Hepatocyte (in vitro differentiated cells): ENCODE results near the gene EXOC3L4. TPM values are rescaled to one million over a fixed set of nuclear protein-coding genes. Genes with fewer than 3 reads are reported as not detected.

Experiments used
- DNase-seq: peaks from one replicate; pipeline ENCODE4 v3.0.0-alpha.2; 2016; ENCODE audit warnings: low spot score
- H2AFZ ChIP-seq: fragments of 200-600 bp; sonication (generic); 2 replicates; pipeline ENCODE4 v1.6.0; 2016; ENCODE audit warnings: antibody characterized with exemption, mild to moderate bottlenecking
- H3K27ac ChIP-seq: fragments of 200-600 bp; sonication (generic); 2 replicates; pipeline ENCODE4 v1.5.1; 2016; ENCODE audit warnings: mild to moderate bottlenecking
- H3K27me3 ChIP-seq: fragments of 200-600 bp; sonication (generic); 2 replicates; pipeline ENCODE4 v1.6.1; 2016
- H3K36me3 ChIP-seq: fragments of 200-600 bp; sonication (generic); replicated peaks from 2 replicates; pipeline ENCODE4 v1.5.1; 2016; ENCODE audit warnings: low read depth; ENCODE audit not compliant: insufficient read depth
- H3K4me1 ChIP-seq: fragments of 200-600 bp; sonication (generic); 2 replicates; pipeline ENCODE4 v1.5.1; 2016; ENCODE audit warnings: mild to moderate bottlenecking, moderate library complexity; ENCODE audit not compliant: insufficient read depth
- H3K4me2 ChIP-seq: fragments of 200-600 bp; sonication (generic); 2 replicates; pipeline ENCODE4 v1.6.0; 2016
- H3K4me3 ChIP-seq: fragments of 200-600 bp; sonication (generic); 2 replicates; pipeline ENCODE4 v1.5.1; 2016; ENCODE audit warnings: mild to moderate bottlenecking
- H3K79me2 ChIP-seq: fragments of 200-600 bp; sonication (generic); 2 replicates; pipeline ENCODE4 v1.6.0; 2017; ENCODE audit warnings: mild to moderate bottlenecking
- H3K9me2 ChIP-seq: fragments of 200-600 bp; sonication (generic); replicated peaks from 2 replicates; pipeline ENCODE4 v1.6.0; 2017; ENCODE audit warnings: mild to moderate bottlenecking; ENCODE audit not compliant: insufficient read depth
- H3K9me3 ChIP-seq: fragments of 200-600 bp; sonication (generic); 2 replicates; pipeline ENCODE4 v1.5.1; 2016; ENCODE audit warnings: low read depth, mild to moderate bottlenecking
- H4K20me1 ChIP-seq: fragments of 200-600 bp; sonication (generic); 2 replicates; pipeline ENCODE4 v1.6.0; 2016; ENCODE audit warnings: mild to moderate bottlenecking; ENCODE audit not compliant: insufficient read depth, poor library complexity, severe bottlenecking
- EZH2 ChIP-seq: fragments of 200-600 bp; sonication (generic); IDR thresholded peaks from 2 replicates; pipeline ENCODE4 v1.6.1; 2016; ENCODE audit warnings: antibody characterized with exemption, mild to moderate bottlenecking, borderline replicate concordance
- EZH2phosphoT487 ChIP-seq: fragments of 200-600 bp; sonication (generic); IDR thresholded peaks from one replicate; pipeline ENCODE4 v1.6.1; 2018; ENCODE audit warnings: antibody characterized with exemption, mild to moderate bottlenecking, low read depth, moderate library complexity; ENCODE audit not compliant: unreplicated experiment, severe bottlenecking
- WGBS: methylation state at CpG from one replicate; pipeline ENCODE4 v1.1.6; 2016; ENCODE audit warnings: low lambda C conversion rate; ENCODE audit errors: missing lambda C conversion rate; 5-methylcytosine and 5-hydroxymethylcytosine counted together
- polyA plus RNA-seq: library from polyadenylated mRNA; unstranded; fragments of >200 nt; fragmentation: Nextera tagmentation; extraction: Ambion mirVana; gene quantifications from 2 replicates; pipeline ENCODE4 v1.2.1, GENCODE V29; 2016
- total RNA-seq: library from RNA; depleted of rRNA; stranded (reverse); fragments of >200 nt; gene quantifications from 2 replicates; pipeline ENCODE4 v1.2.3, GENCODE V29; 2014
- TF ChIP-seq, protein P1 (sequence below): fragments of 200-600 bp; sonication (generic); IDR thresholded peaks from 2 replicates; pipeline ENCODE4 v1.5.1; 2016; ENCODE audit warnings: antibody characterized with exemption, mild to moderate bottlenecking; ENCODE audit not compliant: poor library complexity

Gene EXOC3L4
- total and polyA plus RNA-seq, 2 experiments from 2014 or later: 35.3 to 40.3 TPM

DNA sequence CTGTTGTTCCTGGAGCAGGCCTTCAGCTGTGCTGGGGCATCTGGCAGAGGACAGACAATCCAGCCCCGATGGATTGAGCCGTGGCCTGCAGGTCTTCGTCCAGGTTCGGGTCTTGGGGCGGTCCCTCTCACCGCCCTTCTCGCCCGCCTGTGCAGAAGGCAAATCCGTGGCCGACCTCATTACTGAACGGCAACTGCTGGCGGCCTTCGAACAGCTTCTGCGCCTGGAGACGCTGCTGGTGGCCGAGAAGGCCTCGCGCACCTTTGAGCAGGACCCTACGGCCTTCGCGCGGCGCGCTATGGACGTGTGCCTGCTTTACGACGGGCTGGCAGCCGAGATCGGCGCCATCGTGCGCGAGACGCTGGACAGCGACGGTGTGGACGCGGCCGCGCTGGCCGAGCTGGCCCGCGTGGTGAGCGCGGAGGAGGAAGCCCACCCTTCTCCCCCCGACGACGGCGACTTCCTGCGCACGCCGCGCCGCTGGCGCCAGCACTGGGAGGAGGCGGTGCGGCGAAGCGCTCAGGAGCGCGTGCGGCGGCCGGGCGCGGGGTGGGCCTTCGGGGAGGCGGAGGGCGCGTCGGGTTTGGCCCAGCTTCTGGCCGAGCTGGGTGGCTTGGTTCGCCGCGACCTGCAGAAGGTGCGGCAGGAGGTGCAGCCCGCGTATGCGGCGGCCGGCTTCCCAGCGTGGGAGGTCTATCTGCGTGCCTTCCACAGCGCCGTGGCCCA is 7.6 kb downstream of the EXOC3L4 start:
- TF ChIP-seq EZH2 (no peak), EZH2phosphoT487 (no peak)
- TF ChIP-seq, protein P1, sequence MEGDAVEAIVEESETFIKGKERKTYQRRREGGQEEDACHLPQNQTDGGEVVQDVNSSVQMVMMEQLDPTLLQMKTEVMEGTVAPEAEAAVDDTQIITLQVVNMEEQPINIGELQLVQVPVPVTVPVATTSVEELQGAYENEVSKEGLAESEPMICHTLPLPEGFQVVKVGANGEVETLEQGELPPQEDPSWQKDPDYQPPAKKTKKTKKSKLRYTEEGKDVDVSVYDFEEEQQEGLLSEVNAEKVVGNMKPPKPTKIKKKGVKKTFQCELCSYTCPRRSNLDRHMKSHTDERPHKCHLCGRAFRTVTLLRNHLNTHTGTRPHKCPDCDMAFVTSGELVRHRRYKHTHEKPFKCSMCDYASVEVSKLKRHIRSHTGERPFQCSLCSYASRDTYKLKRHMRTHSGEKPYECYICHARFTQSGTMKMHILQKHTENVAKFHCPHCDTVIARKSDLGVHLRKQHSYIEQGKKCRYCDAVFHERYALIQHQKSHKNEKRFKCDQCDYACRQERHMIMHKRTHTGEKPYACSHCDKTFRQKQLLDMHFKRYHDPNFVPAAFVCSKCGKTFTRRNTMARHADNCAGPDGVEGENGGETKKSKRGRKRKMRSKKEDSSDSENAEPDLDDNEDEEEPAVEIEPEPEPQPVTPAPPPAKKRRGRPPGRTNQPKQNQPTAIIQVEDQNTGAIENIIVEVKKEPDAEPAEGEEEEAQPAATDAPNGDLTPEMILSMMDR: no peak
- WGBS: 96% methylated on average over 47 of the region's 85 CpGs
- H3K4me3 ChIP-seq: no peak overlapping the region

DNA sequence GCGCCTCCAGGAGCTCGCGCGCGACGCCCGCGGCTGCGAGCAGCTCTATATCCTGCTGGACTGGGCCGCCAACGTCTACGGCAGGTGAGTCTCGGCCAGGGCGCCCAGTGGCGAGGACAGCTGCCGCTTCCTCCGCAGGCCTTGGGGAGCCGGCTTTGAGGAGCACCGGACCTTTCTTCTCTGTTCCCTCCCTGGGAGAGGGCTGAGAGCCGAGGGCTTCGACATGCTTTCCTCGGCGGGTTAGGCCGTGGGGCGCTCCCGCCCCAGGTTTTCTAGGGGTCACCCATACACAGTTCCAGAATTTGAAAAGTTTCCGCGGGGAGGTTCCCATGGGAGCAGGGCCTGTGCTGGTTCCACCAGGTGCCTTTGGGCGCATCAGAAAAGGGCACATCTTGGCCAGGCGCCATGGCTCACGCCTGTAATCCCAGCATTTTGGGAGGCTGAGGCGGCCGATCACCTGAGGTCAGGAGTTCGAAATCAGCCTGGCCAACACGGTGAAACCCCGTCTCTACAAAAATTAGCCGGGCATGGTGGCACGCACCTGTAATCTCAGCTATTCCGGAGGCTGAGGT is 8.2 kb downstream of the EXOC3L4 start:
- peaks cover 38% of the 10 kb centered on the region for H3K4me1 ChIP-seq
- H3K4me3 ChIP-seq: no peak overlapping the region
- H3K36me3 ChIP-seq: no peaks in the 10 kb centered on the region
- no peaks in the 10 kb centered on the region for H3K9me3 ChIP-seq
- H3K27ac ChIP-seq: no peak overlapping the region
- no peaks in the 10 kb centered on the region for H4K20me1 ChIP-seq
- H3K4me2 ChIP-seq: no peak overlapping the region
- TF ChIP-seq, protein P1: no peak
- TF ChIP-seq EZH2 (no peak), EZH2phosphoT487 (no peak)
- H3K9me2 ChIP-seq: no peaks in the 10 kb centered on the region
- no peak for DNase-seq
- H3K27me3 ChIP-seq: no peaks in the 10 kb centered on the region
- H2AFZ ChIP-seq: no peak overlapping the region
- H3K79me2 ChIP-seq: no peaks in the 10 kb centered on the region
- WGBS: 92% methylated on average over 27 of the region's 39 CpGs

More for the DNA sequence above, 7.6 kb downstream of the EXOC3L4 start:
- H2AFZ ChIP-seq: no peak overlapping the region
- H3K9me3 ChIP-seq: no peaks in the 10 kb centered on the region
- H4K20me1 ChIP-seq: no peaks in the 10 kb centered on the region
- DNase-seq: no peak
- H3K27ac ChIP-seq: no peak overlapping the region
- peaks cover 38% of the 10 kb centered on the region for H3K4me1 ChIP-seq
- H3K36me3 ChIP-seq: no peaks in the 10 kb centered on the region
- no peaks in the 10 kb centered on the region for H3K79me2 ChIP-seq
- no peaks in the 10 kb centered on the region for H3K9me2 ChIP-seq
- H3K4me2 ChIP-seq: peak overlapping the region; percentile 62
- no peaks in the 10 kb centered on the region for H3K27me3 ChIP-seq

DNA sequence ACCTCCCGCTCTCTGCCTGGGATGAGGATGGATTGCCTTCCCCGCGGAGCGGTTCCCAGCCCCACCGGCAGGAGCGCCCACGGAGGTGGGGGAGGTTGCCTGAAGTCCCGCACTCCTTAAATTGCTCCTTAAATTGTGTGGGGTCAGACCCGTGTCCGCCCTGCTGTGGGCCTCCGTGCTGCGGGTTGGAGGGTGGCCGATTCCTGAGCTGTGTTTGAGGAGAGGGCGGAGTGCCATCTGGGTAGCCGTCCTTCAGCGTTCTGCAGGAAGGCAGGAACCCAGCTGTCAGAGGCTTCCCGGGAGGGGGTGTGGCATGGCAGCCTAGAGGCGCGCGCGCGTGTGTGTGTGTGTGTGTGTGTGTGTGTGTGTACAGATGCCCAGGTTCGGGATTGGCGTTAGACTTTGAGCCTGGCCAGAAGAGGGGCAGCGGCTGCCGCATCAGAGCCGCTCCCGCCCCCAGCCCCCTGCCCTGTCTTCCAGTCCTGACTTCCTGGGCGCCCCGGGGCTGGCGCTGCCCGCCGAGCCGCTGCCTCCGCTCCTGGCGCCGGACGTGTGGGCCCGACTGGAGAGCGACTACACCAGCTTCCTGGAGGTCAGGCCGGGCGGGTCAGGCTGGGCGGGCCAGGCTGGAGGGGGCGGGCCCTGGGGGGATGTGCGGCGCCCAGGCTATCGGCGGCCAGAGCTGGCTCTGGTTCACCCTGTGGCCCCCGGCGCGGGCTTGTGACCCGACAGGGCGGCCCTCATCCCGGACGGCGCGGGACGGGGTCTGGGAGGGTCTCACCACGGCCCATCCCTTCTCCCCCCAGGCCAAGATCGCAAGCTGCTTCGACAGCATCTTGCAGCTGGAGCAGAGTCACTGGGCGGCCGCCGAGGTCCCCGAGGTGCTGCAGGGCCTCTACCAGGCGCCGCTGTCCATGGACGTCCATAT is 9.2 kb downstream of the EXOC3L4 start:
- Histone ChIP-seq H3K4me2 (no peak overlapping the region), H3K9me2 (no peaks in the 10 kb centered on the region), H4K20me1 (no peaks in the 10 kb centered on the region), H2AFZ (no peak overlapping the region), H3K27ac (no peak overlapping the region), H3K4me1 (peaks cover 32% of the 10 kb centered on the region), H3K36me3 (no peaks in the 10 kb centered on the region), H3K79me2 (no peaks in the 10 kb centered on the region), H3K4me3 (no peak overlapping the region), H3K9me3 (no peaks in the 10 kb centered on the region), H3K27me3 (no peaks in the 10 kb centered on the region)
- no peak for DNase-seq
- 78% methylated on average over 49 of the region's 68 CpGs for WGBS
- TF ChIP-seq, protein P1: no peak
- TF ChIP-seq EZH2: no peak
- no peak for TF ChIP-seq EZH2phosphoT487
